Measurements from ENCODE around the gene REXO4.

Gene REXO4

DNA sequence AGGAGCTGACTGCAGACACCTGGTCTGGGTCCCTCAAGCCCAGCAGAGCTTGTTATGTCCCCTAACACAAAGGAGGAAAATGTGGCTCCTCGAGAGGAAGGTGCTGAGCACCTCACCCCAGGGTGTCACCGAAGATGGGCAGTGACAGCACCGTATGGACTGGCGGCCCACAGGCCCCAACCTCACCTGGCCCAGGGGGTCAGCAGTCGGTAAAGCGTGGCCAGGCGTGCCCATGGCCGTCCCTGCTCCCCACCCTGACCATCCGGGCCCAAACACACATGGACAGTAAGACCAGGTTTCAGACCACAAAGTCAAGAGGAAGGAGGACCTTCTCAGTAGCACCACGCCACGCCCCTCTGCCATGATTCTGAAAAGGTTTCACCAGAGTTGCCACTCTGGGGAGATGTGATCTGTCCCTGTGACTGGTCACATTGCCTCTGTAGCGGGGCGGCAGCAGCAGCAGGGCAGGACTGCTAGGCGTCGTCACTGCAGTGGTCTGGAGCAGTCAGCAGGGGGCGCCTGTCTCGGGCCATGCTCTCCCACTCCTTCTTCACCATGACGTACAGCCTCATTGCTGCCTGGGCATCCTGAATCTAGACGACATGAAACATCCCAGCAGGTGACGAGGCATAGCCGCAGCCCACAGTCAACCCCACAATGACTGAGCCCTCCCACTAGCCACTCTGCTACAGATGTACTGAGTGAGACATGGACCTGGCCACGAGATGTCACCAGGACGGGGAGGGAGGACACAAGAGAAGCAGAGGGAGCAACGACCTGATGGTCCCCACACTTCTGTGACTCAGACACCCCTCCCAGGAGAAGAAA is 11.1 kb downstream of the REXO4 start:
- TF ChIP-seq, protein P1, sequence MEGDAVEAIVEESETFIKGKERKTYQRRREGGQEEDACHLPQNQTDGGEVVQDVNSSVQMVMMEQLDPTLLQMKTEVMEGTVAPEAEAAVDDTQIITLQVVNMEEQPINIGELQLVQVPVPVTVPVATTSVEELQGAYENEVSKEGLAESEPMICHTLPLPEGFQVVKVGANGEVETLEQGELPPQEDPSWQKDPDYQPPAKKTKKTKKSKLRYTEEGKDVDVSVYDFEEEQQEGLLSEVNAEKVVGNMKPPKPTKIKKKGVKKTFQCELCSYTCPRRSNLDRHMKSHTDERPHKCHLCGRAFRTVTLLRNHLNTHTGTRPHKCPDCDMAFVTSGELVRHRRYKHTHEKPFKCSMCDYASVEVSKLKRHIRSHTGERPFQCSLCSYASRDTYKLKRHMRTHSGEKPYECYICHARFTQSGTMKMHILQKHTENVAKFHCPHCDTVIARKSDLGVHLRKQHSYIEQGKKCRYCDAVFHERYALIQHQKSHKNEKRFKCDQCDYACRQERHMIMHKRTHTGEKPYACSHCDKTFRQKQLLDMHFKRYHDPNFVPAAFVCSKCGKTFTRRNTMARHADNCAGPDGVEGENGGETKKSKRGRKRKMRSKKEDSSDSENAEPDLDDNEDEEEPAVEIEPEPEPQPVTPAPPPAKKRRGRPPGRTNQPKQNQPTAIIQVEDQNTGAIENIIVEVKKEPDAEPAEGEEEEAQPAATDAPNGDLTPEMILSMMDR (IDR thresholded peaks at IDR 0.05; ENCODE audit: low read depth, low read length): peak; percentile 96
- H3K4me1 ChIP-seq: no peaks in the 10 kb centered on the region
- peaks cover 47% of the 10 kb centered on the region for H3K36me3 ChIP-seq
- no peaks in the 10 kb centered on the region for H3K9me3 ChIP-seq
- DNase-seq: peak; percentile 86
- no peaks in the 10 kb centered on the region for H3K27me3 ChIP-seq
- no peak overlapping the region for H3K4me3 ChIP-seq (ENCODE audit: low read depth, low read length)

DNA sequence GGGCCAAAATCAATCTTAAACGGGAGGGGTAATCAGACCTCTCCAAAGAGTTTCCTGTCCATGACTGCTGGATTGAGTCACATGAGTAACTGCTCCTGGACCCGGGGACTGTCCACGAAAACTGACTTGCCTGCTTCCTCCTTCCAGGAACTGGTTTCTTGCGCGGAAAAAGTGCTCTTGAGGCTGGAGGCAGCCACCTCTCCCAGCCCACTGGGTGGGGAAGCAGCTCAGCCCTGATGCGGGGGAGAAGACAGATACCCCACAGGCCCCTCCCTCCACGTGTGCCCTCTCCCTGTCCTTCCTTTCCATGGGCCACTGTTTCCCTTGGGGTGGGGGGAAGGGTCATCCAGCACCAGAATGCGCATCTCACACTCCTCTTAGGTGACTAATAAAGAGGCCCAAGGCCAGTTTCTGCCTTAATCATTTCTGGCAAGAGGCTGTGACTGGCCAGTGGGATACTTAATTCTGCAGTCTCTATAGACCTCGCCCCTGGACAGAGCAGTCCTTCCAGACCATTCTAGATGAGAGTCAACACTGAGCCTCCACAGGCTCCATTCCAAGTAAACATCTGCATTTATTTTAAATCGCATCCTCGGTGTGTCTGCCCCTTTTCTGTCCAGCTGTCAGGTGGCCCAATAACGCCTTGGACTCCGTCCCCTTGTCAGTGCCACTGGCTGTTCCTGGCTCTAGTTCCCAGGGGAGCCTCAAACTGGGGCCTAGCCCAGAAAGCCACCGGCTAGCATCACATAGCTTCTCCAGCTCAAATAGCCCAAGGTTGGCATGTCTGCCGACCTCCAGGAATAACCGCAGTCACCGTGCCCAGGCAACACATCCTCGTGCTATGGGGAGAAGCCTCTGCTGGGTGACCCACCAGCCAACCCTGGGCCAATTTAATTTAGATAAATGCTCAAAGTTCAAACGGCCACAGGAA is 12.0 kb downstream of the REXO4 start:
- Histone ChIP-seq H3K4me3 (ENCODE audit: low read depth, low read length) (no peak overlapping the region), H3K9me3 (no peaks in the 10 kb centered on the region), H3K36me3 (peaks cover 43% of the 10 kb centered on the region), H3K27me3 (no peaks in the 10 kb centered on the region), H3K4me1 (no peaks in the 10 kb centered on the region)
- TF ChIP-seq, protein P1 (IDR thresholded peaks at IDR 0.05; ENCODE audit: low read depth, low read length): no peak
- DNase-seq: no peak

DNA sequence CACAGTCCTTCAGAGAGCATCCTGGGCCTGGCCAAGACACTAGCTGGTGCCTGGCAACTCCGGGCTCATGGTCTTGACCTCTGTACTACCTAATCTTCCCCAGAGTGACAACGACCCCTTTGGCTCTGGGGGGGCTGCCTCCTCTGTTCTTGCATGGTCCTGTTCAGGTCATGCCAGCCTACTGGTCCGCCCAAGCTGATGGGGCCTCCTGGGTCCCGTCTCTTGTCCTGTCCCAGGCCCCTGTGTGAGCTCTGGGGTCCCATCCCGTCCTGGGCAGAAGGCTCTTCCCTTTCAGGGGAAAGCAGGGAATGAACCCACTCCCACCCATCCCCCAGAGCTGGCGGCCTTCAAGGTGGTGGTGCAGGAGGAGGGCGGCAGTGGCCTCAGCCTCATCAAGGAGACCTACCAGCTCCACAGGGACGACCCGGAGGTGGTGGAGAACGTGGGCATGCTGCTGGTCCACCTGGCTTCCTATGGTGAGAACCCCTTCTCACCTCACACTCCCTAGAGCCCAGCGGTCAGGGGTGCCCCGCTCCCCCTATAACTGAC is 13.3 kb downstream of the REXO4 start:
- Histone ChIP-seq H3K36me3 (peaks cover 34% of the 10 kb centered on the region), H3K4me3 (ENCODE audit: low read depth, low read length) (no peak overlapping the region), H3K9me3 (no peaks in the 10 kb centered on the region), H3K27me3 (no peaks in the 10 kb centered on the region), H3K4me1 (no peaks in the 10 kb centered on the region)
- TF ChIP-seq, protein P1 (IDR thresholded peaks at IDR 0.05; ENCODE audit: low read depth, low read length): no peak
- DNase-seq: no peak

DNA sequence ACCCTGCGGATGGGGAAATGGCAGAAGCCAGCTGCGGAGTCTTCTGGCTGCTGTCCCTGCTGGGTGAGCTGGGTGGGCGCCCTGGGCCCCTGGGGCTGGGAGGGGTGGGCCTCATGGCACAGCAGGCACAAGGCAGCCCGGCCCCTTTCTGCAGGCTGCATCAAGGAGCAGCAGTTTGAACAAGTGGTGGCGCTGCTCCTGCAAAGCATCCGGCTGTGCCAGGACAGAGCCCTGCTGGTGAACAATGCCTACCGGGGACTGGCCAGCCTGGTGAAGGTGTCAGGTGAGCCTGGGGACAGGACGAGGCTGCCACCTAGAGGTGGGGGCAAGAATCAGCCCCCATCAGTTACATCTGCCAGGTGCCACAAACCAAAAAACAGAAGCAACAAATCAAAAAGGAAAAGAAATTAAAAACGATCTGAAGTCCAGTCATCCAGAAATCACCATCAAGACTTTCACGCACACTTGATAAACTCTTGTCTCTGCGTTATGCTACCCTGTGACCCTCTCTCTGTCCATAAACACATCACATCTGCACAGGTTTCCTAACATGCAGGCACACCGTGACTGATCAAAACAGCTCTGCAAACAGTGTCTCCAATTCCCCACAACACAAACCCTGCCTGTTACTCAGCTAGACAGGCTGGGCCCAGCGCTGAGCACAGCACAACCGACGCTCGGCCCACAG is 13.9 kb downstream of the REXO4 start:
- peak; percentile 54 for DNase-seq
- no peaks in the 10 kb centered on the region for H3K27me3 ChIP-seq
- no peaks in the 10 kb centered on the region for H3K9me3 ChIP-seq
- H3K4me1 ChIP-seq: no peaks in the 10 kb centered on the region
- H3K4me3 ChIP-seq (ENCODE audit: low read depth, low read length): no peak overlapping the region
- H3K36me3 ChIP-seq: peaks cover 29% of the 10 kb centered on the region
- TF ChIP-seq, protein P1 (IDR thresholded peaks at IDR 0.05; ENCODE audit: low read depth, low read length): peak; percentile 62

DNA sequence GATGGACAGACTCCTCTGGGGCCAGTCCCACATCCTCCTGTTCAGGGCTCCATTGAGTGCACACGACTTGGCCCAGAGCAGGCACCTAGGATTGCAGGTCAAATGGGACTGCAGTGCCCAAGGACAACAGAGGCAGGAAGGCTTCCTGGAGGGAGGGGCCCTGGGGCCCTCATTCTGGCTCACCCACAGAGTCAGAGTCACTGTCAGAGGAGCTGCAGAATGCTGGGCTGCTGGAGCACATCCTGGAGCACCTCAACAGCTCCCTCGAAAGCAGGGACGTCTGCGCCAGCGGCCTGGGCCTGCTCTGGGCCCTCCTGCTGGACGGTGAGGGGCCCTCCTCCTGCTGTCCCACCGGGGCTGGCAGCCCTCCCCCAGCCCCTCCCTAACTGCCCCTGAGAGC is 15.1 kb downstream of the REXO4 start:
- H3K4me3 ChIP-seq (ENCODE audit: low read depth, low read length): no peak overlapping the region
- H3K36me3 ChIP-seq: peaks cover 29% of the 10 kb centered on the region
- H3K27me3 ChIP-seq: no peaks in the 10 kb centered on the region
- no peaks in the 10 kb centered on the region for H3K9me3 ChIP-seq
- TF ChIP-seq, protein P1 (IDR thresholded peaks at IDR 0.05; ENCODE audit: low read depth, low read length): no peak
- H3K4me1 ChIP-seq: no peaks in the 10 kb centered on the region
- DNase-seq: no peak
